Adrenal gland (tissue), 12 donors: ENCODE measurements around the gene PARP11. TPM values are rescaled to one million over a fixed set of nuclear protein-coding genes. Genes with fewer than 3 reads are reported as not detected.

Experiments
- DNase-seq, 7 donors: peaks; one replicate each; pipeline ENCODE4 v3.0.0-alpha.2; 2019 to 2020
- H3K27ac ChIP-seq, 5 donors: fragments of 200-600 bp; sonication (generic) in 4 of 5; 1 replicate in 3 of 5; 2 replicates in 2 of 5; pipeline versions ENCODE4 v1.5.1 to v1.8.0; 2016 to 2020; ENCODE audit warnings: mild to moderate bottlenecking in 1 of 5
- H3K27me3 ChIP-seq: fragments of 200-600 bp; 2 replicates; pipeline ENCODE4 v1.8.0; 2021
- H3K36me3 ChIP-seq, 2 donors: fragments of 200-600 bp; replicated peaks in 1 of 2; 1 replicate in 1 of 2; 2 replicates in 1 of 2; pipeline versions ENCODE4 v1.5.1 to v1.8.0; 2018 to 2022
- H3K4me1 ChIP-seq, 2 donors: fragments of 200-600 bp; replicated peaks in 1 of 2; 1 replicate in 1 of 2; 2 replicates in 1 of 2; pipeline versions ENCODE4 v1.5.1 to v1.8.0; 2018 to 2021
- H3K4me3 ChIP-seq, 4 donors: fragments of 200-600 bp; sonication (generic) in 3 of 4; one replicate each; pipeline ENCODE4 v1.5.1; 2016 to 2018
- H3K9me3 ChIP-seq, 3 donors: fragments of 200-600 bp; sonication (generic) in 1 of 3; replicated peaks in 1 of 3; 1 replicate in 2 of 3; 2 replicates in 1 of 3; pipeline versions ENCODE4 v1.5.1 to v1.8.0; 2016 to 2021
- POLR2A ChIP-seq, 2 donors: fragments of 450-650 bp; IDR thresholded peaks; one replicate each; pipeline ENCODE4 v1.6.1; 2017; ENCODE audit warnings: antibody characterized with exemption in 2 of 2, mild to moderate bottlenecking in 2 of 2, moderate library complexity in 1 of 2
- WGBS, 4 donors: extraction: QIAGEN DNeasy Blood & Tissue Kit in 2 of 4; methylation state at CpG; one replicate each; pipeline versions ENCODE4 v1.1.5 to v1.1.7; 2013 to 2017; 5-methylcytosine and 5-hydroxymethylcytosine counted together
- intact Hi-C, 2 donors: fragments of 100-400 bp; cut with DNase I; formaldehyde crosslinking; loops; one replicate each; pipeline versions ENCODE4 v1.14.1 to v1.15.0; 2022 to 2023
- polyA plus RNA-seq, 3 donors: library from polyadenylated mRNA; stranded (reverse); fragments of 200-250 nt in 2 of 3; fragments of 350-450 nt in 1 of 3; fragmentation: Illumina TruSeq in 1 of 3; extraction: RNeasy Lipid Tissue Mini Kit (QIAGEN cat#74804) in 1 of 3; gene quantifications; one replicate each; pipeline ENCODE4 v1.2.3, GENCODE V29; 2013 to 2014
- total RNA-seq, 9 donors: library from RNA; depleted of rRNA in 4 of 9; stranded (reverse); fragments of >200 nt in 4 of 9; fragments of 120-200 nt in 1 of 9; fragmentation: NEBNext Ultra II Directional in 1 of 9; extraction: Animal tissue kit (Norgen Biotek cat#: 25700) in 1 of 9; gene quantifications; one replicate each; pipeline versions ENCODE4 v1.1.0 to v1.2.4, GENCODE V29; 2013 to 2023
- TF ChIP-seq, protein P1 (sequence below), 6 experiments: fragments of 450-650 bp in 4 of 6; fragments of 200-600 bp in 2 of 6; sonication (generic) in 1 of 6; IDR thresholded peaks; 1 replicate in 5 of 6; 2 replicates in 1 of 6; pipeline versions ENCODE4 v1.5.1 to v1.8.0; 2016 to 2021; ENCODE audit warnings: antibody characterized with exemption in 6 of 6, mild to moderate bottlenecking in 2 of 6, moderate library complexity in 1 of 6
- donor health status: healthy with polysubstance abuse.
- donor health status: Bipolar disorder and iron deficiency.
- donor health status: DM: yes; HTN: yes; CAD: no.
- donor health status: DM: no; HTN: no; CAD: no.
- donor health status: DM: no; HTN: no; CAD: no.
- donor health status: DM: yes; HTN: yes; CAD: no.

PARP11 gene
- total and polyA plus RNA-seq, 12 donors = 2.8 to 29.8 (median 16.8) TPM

DNA sequence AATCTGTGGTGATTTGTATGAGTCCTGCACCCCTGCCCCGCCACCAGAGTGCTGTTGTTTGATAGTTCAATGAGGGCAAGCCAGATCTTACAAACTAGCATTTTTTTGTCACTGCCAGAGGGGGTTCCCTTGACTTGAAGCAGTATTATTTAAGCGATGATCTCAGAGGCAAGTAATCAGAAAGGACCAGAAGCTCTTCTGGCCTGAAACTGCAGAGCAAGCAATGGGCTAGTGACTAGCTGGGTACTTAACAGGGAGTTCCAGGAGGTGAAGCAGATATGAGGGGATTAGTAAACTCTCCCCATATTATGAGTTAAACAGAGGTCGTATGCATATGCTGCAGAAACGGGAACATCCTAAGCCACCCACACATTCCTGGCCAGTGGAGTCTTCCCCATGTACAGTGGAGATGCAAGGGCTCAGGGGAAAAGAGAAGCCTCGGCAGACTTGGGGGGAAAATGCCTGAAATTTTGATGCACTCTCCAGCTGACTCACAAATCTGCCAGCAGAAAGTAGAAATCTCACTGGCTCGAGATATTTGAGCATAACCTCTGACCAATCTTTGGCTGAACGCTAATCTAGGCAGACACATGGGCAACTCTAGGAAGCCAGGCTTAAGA lies 112.0 kb downstream of the PARP11 start:
- no peak overlapping the region for H3K27ac ChIP-seq
- no peak for TF ChIP-seq POLR2A (IDR thresholded peaks at IDR 0.05)
- TF ChIP-seq, protein P1, sequence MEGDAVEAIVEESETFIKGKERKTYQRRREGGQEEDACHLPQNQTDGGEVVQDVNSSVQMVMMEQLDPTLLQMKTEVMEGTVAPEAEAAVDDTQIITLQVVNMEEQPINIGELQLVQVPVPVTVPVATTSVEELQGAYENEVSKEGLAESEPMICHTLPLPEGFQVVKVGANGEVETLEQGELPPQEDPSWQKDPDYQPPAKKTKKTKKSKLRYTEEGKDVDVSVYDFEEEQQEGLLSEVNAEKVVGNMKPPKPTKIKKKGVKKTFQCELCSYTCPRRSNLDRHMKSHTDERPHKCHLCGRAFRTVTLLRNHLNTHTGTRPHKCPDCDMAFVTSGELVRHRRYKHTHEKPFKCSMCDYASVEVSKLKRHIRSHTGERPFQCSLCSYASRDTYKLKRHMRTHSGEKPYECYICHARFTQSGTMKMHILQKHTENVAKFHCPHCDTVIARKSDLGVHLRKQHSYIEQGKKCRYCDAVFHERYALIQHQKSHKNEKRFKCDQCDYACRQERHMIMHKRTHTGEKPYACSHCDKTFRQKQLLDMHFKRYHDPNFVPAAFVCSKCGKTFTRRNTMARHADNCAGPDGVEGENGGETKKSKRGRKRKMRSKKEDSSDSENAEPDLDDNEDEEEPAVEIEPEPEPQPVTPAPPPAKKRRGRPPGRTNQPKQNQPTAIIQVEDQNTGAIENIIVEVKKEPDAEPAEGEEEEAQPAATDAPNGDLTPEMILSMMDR (IDR thresholded peaks at IDR 0.05) = no peak
- no peaks in the 10 kb centered on the region for H3K4me1 ChIP-seq
- 59 to 67% (median 61%) methylated on average over 6 to 7 of the region's 7 CpGs for WGBS, 4 donors
- H3K4me3 ChIP-seq = no peak overlapping the region
- intact Hi-C loops = no loop called here
- H3K36me3 ChIP-seq = no peaks in the 10 kb centered on the region
- no peaks in the 10 kb centered on the region for H3K9me3 ChIP-seq
- no peaks in the 10 kb centered on the region for H3K27me3 ChIP-seq
- no peak for DNase-seq

DNA sequence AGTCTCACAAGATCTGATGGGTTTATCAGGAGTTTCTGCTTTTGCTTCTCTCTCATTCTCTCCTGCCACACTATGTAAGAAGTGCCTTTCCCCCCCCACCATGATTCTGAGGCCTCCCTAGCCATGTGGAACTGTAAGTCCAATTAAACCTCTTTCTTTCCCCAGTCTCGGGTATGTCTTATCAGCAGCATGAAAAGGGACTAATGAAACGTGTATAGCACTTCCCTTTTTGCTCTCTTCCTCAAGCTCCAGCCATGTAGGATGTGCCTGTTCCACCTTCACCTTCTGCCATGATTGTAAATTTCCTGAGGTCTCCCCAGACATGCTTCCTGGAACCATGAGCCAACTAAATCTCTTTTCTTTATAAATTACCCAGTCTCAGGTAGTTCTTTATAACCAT lies 113.3 kb downstream of the PARP11 start:
- no peak overlapping the region for H3K4me3 ChIP-seq
- DNase-seq = no peak
- no peaks in the 10 kb centered on the region for H3K4me1 ChIP-seq
- no peak for TF ChIP-seq POLR2A (IDR thresholded peaks at IDR 0.05)
- TF ChIP-seq, protein P1 (IDR thresholded peaks at IDR 0.05) = no peak
- 49 to 65% (median 55%) methylated on average over 2 of the region's 2 CpGs for WGBS, 4 donors
- H3K36me3 ChIP-seq = no peaks in the 10 kb centered on the region
- no peak overlapping the region for H3K27ac ChIP-seq
- H3K27me3 ChIP-seq = no peaks in the 10 kb centered on the region
- intact Hi-C loops = no loop called here
- H3K9me3 ChIP-seq = no peaks in the 10 kb centered on the region

Other genes with a start within 250 kb of the PARP11 start
- gene CRACR2A, start 120.3 kb downstream of the PARP11 start, total RNA-seq = 1 to 10 TPM in 8 of 9 donors, under 1 TPM in 1; 0.50 to 3.5 (median 2.1) TPM
- 1 to 10 TPM in 1 of 3 donors, under 1 TPM in 2; 0.61 to 1.2 (median 0.90) TPM for gene CRACR2A, start 120.3 kb downstream of the PARP11 start, polyA plus RNA-seq